ENCODE data around the gene HTR3D.
"Not testable (repeated sequence)": the region's sequence is repeated elsewhere in the genome, so short reads cannot be mapped to it uniquely, and the experiment has no call there.

HTR3D gene

GRCh38 chr3:184071142-184071541 is 39.6 kb downstream of the HTR3D start:
- DNase-seq, result not testable (repeated sequence)

- no peak for DNase-seq
Observed at GRCh38 chr3:184073621-184074020, 42.1 kb downstream of the HTR3D start.

- no peak for DNase-seq
Observed at GRCh38 chr3:184075901-184076300, 44.4 kb downstream of the HTR3D start.

GRCh38 chr3:184077881-184078280 is 46.3 kb downstream of the HTR3D start:
- no peak for DNase-seq

GRCh38 chr3:184078851-184079250 is 47.3 kb downstream of the HTR3D start:
- no peak for DNase-seq

- no peak for DNase-seq
Observed at GRCh38 chr3:184081116-184081830, 49.7 kb downstream of the HTR3D start.

- no peak for DNase-seq
Observed at GRCh38 chr3:184082034-184082433, 50.5 kb downstream of the HTR3D start.

- DNase-seq, result no peak
Observed at GRCh38 chr3:184082465-184082864, 50.9 kb downstream of the HTR3D start.

- DNase-seq, result no peak
Observed at GRCh38 chr3:184085389-184085852, 53.9 kb downstream of the HTR3D start.

Data from NCI-H2107 (cell line).